GM12801 (cell line): ENCODE data around the gene KCTD15.

ENCODE experiments used
- TF ChIP-seq, protein P1 (sequence below): IDR thresholded peaks from one replicate; pipeline ENCODE4 v1.5.1; 2011; ENCODE audit warnings: control low read depth; ENCODE audit not compliant: insufficient read length; ENCODE audit errors: extremely low read depth

Gene KCTD15, protein sequence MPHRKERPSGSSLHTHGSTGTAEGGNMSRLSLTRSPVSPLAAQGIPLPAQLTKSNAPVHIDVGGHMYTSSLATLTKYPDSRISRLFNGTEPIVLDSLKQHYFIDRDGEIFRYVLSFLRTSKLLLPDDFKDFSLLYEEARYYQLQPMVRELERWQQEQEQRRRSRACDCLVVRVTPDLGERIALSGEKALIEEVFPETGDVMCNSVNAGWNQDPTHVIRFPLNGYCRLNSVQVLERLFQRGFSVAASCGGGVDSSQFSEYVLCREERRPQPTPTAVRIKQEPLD

DNA sequence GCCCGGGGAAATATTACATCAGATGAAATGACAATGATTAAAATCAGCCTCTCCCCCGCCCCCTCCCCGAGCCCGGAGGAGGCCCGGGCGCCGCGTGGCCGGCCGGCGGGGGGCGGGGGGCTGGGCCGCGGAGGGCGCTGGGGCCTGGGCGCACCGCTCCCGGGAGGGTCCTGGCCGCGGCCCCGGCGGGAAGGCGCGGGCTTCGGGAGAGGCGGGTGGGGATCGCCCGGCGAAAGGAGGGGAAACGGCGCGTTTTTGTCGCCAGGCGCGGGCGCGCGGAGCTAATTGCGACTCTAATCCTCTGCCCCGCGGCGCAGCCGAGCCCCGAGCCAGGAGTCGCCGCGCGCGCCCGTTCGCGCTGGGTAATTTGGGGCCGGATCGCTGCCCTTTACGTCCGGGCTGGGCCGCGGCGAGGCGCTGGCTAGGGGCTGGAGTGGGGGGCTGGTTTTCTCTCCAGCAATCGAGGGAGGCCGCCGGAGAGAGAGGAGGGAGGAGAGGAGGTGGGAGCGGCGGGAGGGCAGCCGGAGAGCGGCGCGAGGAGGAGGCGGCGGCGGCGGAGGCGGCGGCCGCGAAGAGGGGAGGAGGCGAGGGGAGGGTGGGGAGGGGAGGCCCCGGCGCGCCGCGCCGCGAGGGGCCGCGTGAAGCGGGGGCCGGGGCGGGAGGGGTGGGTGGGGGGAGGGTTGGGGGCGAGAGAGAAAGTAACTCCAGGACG lies at the start of gene KCTD15:
Gene KCTD15, plus strand, starts transcription at position 707 of the 712 bp plus-strand sequence. CDS start 3,585 bp downstream, outside the sequence.
- TF ChIP-seq, protein P1, sequence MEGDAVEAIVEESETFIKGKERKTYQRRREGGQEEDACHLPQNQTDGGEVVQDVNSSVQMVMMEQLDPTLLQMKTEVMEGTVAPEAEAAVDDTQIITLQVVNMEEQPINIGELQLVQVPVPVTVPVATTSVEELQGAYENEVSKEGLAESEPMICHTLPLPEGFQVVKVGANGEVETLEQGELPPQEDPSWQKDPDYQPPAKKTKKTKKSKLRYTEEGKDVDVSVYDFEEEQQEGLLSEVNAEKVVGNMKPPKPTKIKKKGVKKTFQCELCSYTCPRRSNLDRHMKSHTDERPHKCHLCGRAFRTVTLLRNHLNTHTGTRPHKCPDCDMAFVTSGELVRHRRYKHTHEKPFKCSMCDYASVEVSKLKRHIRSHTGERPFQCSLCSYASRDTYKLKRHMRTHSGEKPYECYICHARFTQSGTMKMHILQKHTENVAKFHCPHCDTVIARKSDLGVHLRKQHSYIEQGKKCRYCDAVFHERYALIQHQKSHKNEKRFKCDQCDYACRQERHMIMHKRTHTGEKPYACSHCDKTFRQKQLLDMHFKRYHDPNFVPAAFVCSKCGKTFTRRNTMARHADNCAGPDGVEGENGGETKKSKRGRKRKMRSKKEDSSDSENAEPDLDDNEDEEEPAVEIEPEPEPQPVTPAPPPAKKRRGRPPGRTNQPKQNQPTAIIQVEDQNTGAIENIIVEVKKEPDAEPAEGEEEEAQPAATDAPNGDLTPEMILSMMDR, result no peak

DNA sequence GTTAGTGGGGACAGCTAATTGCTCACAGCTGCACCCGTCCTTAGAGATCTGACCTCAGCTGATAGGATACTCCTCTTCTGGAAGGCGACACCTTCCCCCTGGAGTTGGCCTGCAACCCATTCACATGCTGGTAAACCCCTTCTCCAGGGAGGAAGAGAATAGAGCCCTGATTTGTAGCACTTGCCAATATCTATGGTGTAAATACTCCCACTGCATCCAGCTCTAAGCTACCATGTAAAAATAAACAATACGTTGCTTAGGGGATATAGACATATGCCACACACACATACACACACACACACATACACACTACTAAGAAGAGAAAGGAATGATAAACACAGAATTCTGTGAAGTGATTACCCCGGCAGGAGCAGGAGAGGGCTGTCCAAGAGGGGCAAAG lies 49.4 kb upstream of the KCTD15 start:
- TF ChIP-seq, protein P1, result no peak

DNA sequence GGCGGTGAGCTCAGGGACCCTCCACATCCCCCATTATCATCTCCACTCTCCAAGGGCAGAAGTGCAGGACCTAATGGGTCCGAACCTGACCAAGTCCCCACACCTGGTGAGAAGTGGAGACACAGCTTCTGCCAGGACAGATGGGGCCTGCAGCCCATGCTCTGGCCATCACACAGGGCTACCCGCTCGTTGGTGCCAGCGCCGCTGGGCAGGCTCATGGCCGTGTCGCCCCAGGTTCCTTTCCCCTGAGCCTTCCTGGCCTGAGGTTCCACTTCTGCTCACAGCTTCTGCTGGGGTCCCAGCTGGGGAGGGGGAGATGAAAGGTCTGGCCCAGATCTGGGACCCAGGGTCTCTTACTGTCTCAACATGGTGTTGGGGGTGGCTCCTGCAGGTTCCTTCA lies 48.4 kb upstream of the KCTD15 start:
- TF ChIP-seq, protein P1, result no peak

DNA sequence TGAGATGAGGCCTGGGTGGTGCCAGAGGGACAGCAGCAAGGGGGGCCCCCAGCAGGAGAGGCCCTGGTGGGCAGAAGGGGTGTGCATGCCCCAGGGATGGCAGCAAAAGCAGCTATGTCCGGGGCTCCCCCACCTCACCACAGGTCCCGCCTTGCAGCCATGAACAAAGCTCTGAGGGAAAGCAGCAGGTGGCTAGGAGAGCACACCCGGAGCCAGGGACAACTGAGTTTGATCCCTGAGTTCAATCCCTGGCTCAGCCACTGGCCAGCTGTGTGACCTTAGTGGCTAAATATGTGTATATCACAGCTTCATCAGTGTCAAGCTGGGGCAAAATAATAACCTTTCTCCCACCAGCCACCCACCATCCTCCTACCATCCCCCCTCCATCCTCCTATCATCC lies 47.7 kb upstream of the KCTD15 start:
- TF ChIP-seq, protein P1, result no peak

DNA sequence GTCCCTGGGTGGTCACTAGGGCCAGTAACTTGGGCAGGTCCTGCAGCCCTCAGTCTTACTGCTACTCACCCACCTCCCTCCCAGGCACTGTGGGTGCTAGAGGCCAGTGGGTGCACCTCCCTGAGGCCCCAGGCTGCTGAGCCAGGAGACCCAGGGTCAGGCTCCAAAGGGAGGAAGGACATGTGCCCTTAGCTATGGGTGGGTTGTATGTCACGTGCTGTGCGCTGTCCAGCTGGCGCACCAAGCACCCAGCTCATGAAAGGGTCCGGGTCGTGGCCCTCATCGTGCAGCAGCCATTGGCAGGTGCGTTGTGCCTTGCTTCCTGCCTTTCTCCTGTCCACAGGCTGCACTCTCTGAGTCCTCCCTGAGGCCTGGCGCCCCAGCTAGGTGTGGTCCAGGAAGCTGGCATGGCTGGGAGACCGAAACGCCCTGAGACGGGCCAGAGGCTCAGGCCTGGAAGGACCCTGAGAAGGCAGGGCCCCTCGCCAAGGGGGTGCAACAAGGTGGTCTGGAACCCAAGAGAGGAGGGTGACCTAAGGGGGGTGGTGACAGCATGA lies 47.0 kb upstream of the KCTD15 start:
- TF ChIP-seq, protein P1, result no peak

DNA sequence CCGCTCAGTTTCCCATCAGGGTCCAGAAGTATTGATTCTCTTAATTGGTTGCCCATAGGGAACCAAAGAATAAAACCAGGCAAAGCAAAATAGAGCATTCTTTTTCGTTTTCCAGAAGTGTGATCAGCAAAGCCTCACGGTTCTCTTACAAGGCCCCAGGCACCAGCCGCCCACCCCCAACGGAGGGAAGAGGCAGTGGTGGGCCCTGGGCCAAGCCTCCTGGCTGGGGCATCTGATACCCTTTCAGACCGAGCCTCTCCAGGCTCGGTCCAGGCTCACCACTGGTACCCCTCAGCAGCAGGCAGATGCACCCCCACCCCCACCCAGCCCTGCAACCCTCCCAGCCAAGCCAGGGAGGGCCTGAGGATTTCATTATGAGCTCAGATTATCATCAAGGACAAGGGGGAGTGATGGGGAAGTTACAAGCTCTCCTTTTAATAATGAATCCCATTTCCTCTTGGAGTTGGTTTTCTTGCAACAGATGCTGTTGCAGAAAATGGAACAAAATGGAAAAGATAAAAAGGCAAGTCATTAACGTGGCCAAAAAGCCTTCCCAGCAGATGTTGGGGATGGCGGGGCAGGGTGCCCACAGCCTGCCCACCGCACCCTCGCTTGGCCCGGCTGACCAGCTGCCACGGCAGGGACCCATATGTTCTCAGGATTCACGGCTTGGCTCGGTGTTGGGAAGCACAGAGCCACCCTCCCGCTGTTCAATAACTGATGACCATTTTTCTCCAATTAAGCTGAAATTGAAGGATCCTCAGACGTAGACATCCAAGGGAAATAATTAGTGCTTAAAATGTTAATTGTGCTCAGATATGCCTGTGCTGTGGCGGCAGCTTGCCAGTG lies 45.9 kb upstream of the KCTD15 start:
- TF ChIP-seq, protein P1, result no peak

DNA sequence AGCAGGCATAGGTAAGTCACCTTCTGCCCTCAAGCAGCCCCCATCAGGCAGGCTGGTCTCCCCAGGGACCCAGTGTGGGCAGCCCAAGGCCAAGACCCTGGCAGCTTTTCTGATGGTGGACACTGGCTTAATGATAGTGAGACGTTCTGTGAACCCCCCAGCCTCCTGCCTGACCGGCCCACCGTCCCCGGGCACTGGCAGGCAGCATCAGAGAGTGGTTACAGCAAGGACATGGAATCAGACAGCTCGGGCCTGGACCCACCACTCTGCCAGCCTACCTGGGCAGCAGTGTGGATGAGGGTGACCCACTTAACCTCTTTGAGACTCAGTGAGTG lies 45.3 kb upstream of the KCTD15 start:
- TF ChIP-seq, protein P1, result no peak
